Liver (tissue), 9 donors: ENCODE data around the gene EEIG2. TPM values are rescaled to one million over a fixed set of nuclear protein-coding genes. Genes with fewer than 3 reads are reported as not detected.

ENCODE experiments used
- DNase-seq: peaks from one replicate; pipeline ENCODE4 v3.0.0-alpha.2; 2017; ENCODE audit warnings: low spot score
- H3K27ac ChIP-seq, 2 donors: one replicate each; pipeline ENCODE4 v1.7.0; 2013; ENCODE audit warnings: inconsistent platforms in 2 of 2, low read length in 2 of 2, control low read depth in 1 of 2, low read depth in 1 of 2, mild to moderate bottlenecking in 1 of 2
- H3K27me3 ChIP-seq, 4 donors: one replicate each; pipeline versions ENCODE4 v1.6.1 to v1.7.0; 2013; ENCODE audit warnings: low read length in 3 of 4, inconsistent platforms in 1 of 4, mild to moderate bottlenecking in 1 of 4, moderate library complexity in 1 of 4; ENCODE audit not compliant: control insufficient read depth in 4 of 4, insufficient read depth in 4 of 4
- H3K36me3 ChIP-seq, 4 donors: one replicate each; pipeline versions ENCODE4 v1.6.1 to v1.7.0; 2013; ENCODE audit warnings: low read length in 3 of 4, mild to moderate bottlenecking in 3 of 4, low read depth in 1 of 4, moderate library complexity in 1 of 4; ENCODE audit not compliant: control insufficient read depth in 4 of 4, insufficient read depth in 3 of 4
- H3K4me1 ChIP-seq, 4 donors: one replicate each; pipeline versions ENCODE4 v1.6.1 to v1.7.0; 2013; ENCODE audit warnings: low read length in 3 of 4, mild to moderate bottlenecking in 3 of 4, moderate library complexity in 1 of 4; ENCODE audit not compliant: control insufficient read depth in 4 of 4, insufficient read depth in 4 of 4
- H3K4me3 ChIP-seq, 3 donors: one replicate each; pipeline versions ENCODE4 v1.6.1 to v1.7.0; 2013; ENCODE audit warnings: low read length in 3 of 3, control low read depth in 1 of 3, low read depth in 1 of 3, mild to moderate bottlenecking in 1 of 3
- H3K9ac ChIP-seq, 2 donors: one replicate each; pipeline ENCODE4 v1.7.0; 2013; ENCODE audit warnings: low read length in 2 of 2, mild to moderate bottlenecking in 2 of 2, moderate library complexity in 2 of 2, control low read depth in 1 of 2, low read depth in 1 of 2
- H3K9me3 ChIP-seq, 4 donors: one replicate each; pipeline versions ENCODE4 v1.6.1 to v1.7.0; 2013; ENCODE audit warnings: low read length in 3 of 4; ENCODE audit not compliant: control insufficient read depth in 4 of 4
- EGR1 ChIP-seq, 2 donors: IDR thresholded peaks; 2 replicates each; pipeline ENCODE4 v1.6.1; 2016 to 2018; ENCODE audit warnings: antibody characterized with exemption in 2 of 2, low read depth in 2 of 2
- FOXA2 ChIP-seq: IDR thresholded peaks from 2 replicates; pipeline ENCODE4 v1.6.1; 2016; ENCODE audit warnings: antibody characterized with exemption
- GABPA ChIP-seq, 2 donors: IDR thresholded peaks in 1 of 2; conservative IDR thresholded peaks in 1 of 2; 2 replicates each; pipeline ENCODE4 v1.6.1; 2016; ENCODE audit warnings: antibody characterized with exemption in 2 of 2, mild to moderate bottlenecking in 1 of 2, moderate library complexity in 1 of 2
- HNF4A ChIP-seq, 2 donors: conservative IDR thresholded peaks; 2 replicates each; pipeline ENCODE4 v1.6.1; 2016; ENCODE audit warnings: antibody characterized with exemption in 2 of 2, mild to moderate bottlenecking in 2 of 2
- HNF4G ChIP-seq: IDR thresholded peaks from 2 replicates; pipeline ENCODE4 v1.6.1; 2016; ENCODE audit warnings: antibody characterized with exemption
- JUND ChIP-seq, 2 donors: IDR thresholded peaks; 2 replicates each; pipeline ENCODE4 v1.6.1; 2016; ENCODE audit warnings: antibody characterized with exemption in 2 of 2
- NR2F2 ChIP-seq: IDR thresholded peaks from 2 replicates; pipeline ENCODE4 v1.6.1; 2016; ENCODE audit warnings: antibody characterized with exemption
- RAD21 ChIP-seq, 2 donors: IDR thresholded peaks; 2 replicates each; pipeline ENCODE4 v1.6.1; 2016; ENCODE audit warnings: antibody characterized with exemption in 2 of 2, mild to moderate bottlenecking in 2 of 2
- RXRA ChIP-seq, 2 donors: IDR thresholded peaks; 2 replicates each; pipeline ENCODE4 v1.6.1; 2017 to 2018; ENCODE audit warnings: antibody characterized with exemption in 2 of 2, mild to moderate bottlenecking in 1 of 2
- TAF1 ChIP-seq: conservative IDR thresholded peaks from 2 replicates; pipeline ENCODE4 v1.6.1; 2016; ENCODE audit warnings: antibody characterized with exemption, mild to moderate bottlenecking
- YY1 ChIP-seq: IDR thresholded peaks from 2 replicates; pipeline ENCODE4 v1.6.1; 2016; ENCODE audit warnings: antibody characterized with exemption, mild to moderate bottlenecking
- WGBS: extraction: QIAGEN DNeasy Blood & Tissue Kit; methylation state at CpG from one replicate; pipeline ENCODE4 v1.1.7; 2013; 5-methylcytosine and 5-hydroxymethylcytosine counted together
- polyA plus RNA-seq, 2 donors: library from polyadenylated mRNA; stranded (reverse) in 1 of 2; unstranded in 1 of 2; fragments of 200-250 nt in 1 of 2; fragments of >200 nt in 1 of 2; fragmentation: Nextera tagmentation in 1 of 2; extraction: Ambion mirVana in 1 of 2; gene quantifications; one replicate each; pipeline versions ENCODE4 v1.2.1 to v1.2.3, GENCODE V29; 2013 to 2015
- total RNA-seq, 2 donors: library from RNA; depleted of rRNA; stranded (reverse); fragments of >200 nt; gene quantifications; one replicate each; pipeline ENCODE4 v1.2.3, GENCODE V29; 2014
- TF ChIP-seq, protein P1 (sequence below): IDR thresholded peaks from 2 replicates; pipeline ENCODE4 v1.6.1; 2016; ENCODE audit warnings: antibody characterized with exemption, mild to moderate bottlenecking
- TF ChIP-seq, protein P2 (sequence below): fragments of 150-350 bp; IDR thresholded peaks from 2 replicates; pipeline ENCODE4 v1.5.1; 2017; ENCODE audit warnings: improper control_type of control experiment, low read depth, low read length; ENCODE audit not compliant: missing input control
- TF ChIP-seq, protein P3 (sequence below): IDR thresholded peaks from 2 replicates; pipeline ENCODE4 v1.6.1; 2016; ENCODE audit warnings: antibody characterized with exemption
- TF ChIP-seq, protein P4 (sequence below): IDR thresholded peaks from 2 replicates; pipeline ENCODE4 v1.6.1; 2016; ENCODE audit warnings: antibody characterized with exemption
- donor health status: healthy.
- donor health status: healthy.
- donor health status: healthy.
- donor health status: healthy.
- donor health status: healthy.

Gene EEIG2
- total and polyA plus RNA-seq, 4 donors = 0.50 to 10.6 (median 1.7) TPM

DNA sequence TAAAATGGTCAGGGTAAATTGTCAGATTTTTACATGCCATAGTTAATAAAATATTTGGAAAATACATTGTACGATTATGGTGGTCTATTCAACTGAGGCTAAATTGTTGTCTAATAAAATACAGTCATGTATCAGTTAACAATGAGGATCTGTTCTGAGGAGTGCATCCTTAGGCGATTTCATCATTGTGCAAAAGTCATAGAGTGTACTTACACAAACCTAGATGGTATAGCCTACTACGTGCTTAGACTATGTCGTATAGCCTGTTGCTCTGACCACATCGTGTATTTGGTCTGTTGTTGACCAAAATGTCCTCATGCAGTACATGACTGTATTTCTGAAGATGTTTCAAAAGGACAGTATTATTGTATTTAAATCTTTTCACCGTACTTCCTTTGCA is 5.2 kb downstream of the EEIG2 start:
- Histone ChIP-seq H3K27ac (no peak overlapping the region), H3K9me3 (no peaks in the 10 kb centered on the region), H3K36me3 (no peaks in the 10 kb centered on the region), H3K27me3 (no peaks in the 10 kb centered on the region), H3K4me3 (no peak overlapping the region), H3K9ac (no peak overlapping the region), H3K4me1 (peaks cover 0 to 11% (median 4%) of the 10 kb centered on the region in 4 donors)
- no peak for TF ChIP-seq RAD21 (IDR thresholded peaks at IDR 0.05)
- DNase-seq = no peak
- WGBS = 92% methylated on average over 6 of the region's 6 CpGs

DNA sequence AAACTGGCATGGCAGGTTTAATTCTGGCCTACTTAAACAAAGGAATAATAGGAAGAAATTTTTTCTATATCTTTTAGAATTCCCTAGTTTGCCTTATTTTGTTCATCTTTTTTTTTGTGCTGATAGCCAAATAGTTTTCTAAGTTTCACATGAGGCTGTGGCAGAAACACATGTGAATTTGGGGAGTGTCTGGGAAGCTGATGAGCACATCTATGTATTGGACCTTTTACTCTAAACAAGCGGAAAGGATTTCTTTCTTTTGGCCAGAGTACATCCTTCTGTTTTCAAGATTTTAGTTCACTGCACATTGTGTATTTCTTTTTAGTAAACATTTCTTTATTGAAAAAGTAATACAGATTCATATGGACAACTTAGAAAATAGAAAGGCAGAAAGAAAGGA is 5.6 kb downstream of the EEIG2 start:
- peaks cover 0 to 8% (median 2%) of the 10 kb centered on the region in 4 donors for H3K4me1 ChIP-seq
- H3K9me3 ChIP-seq = no peaks in the 10 kb centered on the region
- H3K4me3 ChIP-seq = no peak overlapping the region
- H3K36me3 ChIP-seq = no peaks in the 10 kb centered on the region
- TF ChIP-seq, protein P1, sequence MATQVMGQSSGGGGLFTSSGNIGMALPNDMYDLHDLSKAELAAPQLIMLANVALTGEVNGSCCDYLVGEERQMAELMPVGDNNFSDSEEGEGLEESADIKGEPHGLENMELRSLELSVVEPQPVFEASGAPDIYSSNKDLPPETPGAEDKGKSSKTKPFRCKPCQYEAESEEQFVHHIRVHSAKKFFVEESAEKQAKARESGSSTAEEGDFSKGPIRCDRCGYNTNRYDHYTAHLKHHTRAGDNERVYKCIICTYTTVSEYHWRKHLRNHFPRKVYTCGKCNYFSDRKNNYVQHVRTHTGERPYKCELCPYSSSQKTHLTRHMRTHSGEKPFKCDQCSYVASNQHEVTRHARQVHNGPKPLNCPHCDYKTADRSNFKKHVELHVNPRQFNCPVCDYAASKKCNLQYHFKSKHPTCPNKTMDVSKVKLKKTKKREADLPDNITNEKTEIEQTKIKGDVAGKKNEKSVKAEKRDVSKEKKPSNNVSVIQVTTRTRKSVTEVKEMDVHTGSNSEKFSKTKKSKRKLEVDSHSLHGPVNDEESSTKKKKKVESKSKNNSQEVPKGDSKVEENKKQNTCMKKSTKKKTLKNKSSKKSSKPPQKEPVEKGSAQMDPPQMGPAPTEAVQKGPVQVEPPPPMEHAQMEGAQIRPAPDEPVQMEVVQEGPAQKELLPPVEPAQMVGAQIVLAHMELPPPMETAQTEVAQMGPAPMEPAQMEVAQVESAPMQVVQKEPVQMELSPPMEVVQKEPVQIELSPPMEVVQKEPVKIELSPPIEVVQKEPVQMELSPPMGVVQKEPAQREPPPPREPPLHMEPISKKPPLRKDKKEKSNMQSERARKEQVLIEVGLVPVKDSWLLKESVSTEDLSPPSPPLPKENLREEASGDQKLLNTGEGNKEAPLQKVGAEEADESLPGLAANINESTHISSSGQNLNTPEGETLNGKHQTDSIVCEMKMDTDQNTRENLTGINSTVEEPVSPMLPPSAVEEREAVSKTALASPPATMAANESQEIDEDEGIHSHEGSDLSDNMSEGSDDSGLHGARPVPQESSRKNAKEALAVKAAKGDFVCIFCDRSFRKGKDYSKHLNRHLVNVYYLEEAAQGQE = no peak
- TF ChIP-seq GABPA (IDR thresholded peaks at IDR 0.05 in 1 of 2, conservative IDR thresholded peaks at IDR 0.05 in 1 of 2) (no peak), FOXA2 (no peak), HNF4A (conservative IDR thresholded peaks at IDR 0.05) (no peak), EGR1 (IDR thresholded peaks at IDR 0.05; ENCODE audit: low read depth in 2 of 2) (no peak), HNF4G (no peak), TAF1 (no peak), RAD21 (IDR thresholded peaks at IDR 0.05) (no peak), RXRA (IDR thresholded peaks at IDR 0.05) (no peak), YY1 (no peak), NR2F2 (no peak), JUND (IDR thresholded peaks at IDR 0.05) (no peak)
- TF ChIP-seq, protein P2, sequence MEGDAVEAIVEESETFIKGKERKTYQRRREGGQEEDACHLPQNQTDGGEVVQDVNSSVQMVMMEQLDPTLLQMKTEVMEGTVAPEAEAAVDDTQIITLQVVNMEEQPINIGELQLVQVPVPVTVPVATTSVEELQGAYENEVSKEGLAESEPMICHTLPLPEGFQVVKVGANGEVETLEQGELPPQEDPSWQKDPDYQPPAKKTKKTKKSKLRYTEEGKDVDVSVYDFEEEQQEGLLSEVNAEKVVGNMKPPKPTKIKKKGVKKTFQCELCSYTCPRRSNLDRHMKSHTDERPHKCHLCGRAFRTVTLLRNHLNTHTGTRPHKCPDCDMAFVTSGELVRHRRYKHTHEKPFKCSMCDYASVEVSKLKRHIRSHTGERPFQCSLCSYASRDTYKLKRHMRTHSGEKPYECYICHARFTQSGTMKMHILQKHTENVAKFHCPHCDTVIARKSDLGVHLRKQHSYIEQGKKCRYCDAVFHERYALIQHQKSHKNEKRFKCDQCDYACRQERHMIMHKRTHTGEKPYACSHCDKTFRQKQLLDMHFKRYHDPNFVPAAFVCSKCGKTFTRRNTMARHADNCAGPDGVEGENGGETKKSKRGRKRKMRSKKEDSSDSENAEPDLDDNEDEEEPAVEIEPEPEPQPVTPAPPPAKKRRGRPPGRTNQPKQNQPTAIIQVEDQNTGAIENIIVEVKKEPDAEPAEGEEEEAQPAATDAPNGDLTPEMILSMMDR = no peak
- TF ChIP-seq, protein P3, sequence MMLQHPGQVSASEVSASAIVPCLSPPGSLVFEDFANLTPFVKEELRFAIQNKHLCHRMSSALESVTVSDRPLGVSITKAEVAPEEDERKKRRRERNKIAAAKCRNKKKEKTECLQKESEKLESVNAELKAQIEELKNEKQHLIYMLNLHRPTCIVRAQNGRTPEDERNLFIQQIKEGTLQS = no peak
- TF ChIP-seq, protein P4, sequence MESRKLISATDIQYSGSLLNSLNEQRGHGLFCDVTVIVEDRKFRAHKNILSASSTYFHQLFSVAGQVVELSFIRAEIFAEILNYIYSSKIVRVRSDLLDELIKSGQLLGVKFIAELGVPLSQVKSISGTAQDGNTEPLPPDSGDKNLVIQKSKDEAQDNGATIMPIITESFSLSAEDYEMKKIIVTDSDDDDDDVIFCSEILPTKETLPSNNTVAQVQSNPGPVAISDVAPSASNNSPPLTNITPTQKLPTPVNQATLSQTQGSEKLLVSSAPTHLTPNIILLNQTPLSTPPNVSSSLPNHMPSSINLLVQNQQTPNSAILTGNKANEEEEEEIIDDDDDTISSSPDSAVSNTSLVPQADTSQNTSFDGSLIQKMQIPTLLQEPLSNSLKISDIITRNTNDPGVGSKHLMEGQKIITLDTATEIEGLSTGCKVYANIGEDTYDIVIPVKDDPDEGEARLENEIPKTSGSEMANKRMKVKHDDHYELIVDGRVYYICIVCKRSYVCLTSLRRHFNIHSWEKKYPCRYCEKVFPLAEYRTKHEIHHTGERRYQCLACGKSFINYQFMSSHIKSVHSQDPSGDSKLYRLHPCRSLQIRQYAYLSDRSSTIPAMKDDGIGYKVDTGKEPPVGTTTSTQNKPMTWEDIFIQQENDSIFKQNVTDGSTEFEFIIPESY = no peak
- 90% methylated on average over 1 of the region's 1 CpG for WGBS
- no peaks in the 10 kb centered on the region for H3K27me3 ChIP-seq
- DNase-seq = no peak
- no peak overlapping the region for H3K9ac ChIP-seq
- no peak overlapping the region for H3K27ac ChIP-seq
